OCI-LY1 (cell line): ENCODE measurements around the gene ABLIM2.

Source experiments
- EZH2 ChIP-seq: fragments of 200-600 bp; sonication (generic), shearing (Covaris generic); IDR thresholded peaks from 2 replicates; pipeline ENCODE4 v1.8.0; 2017; ENCODE audit warnings: borderline replicate concordance, mixed run types, mild to moderate bottlenecking, antibody characterized with exemption, low read length, moderate library complexity, mixed read lengths
- TF ChIP-seq, protein P1 (sequence below): fragments of 200-600 bp; sonication (generic), shearing (Covaris generic); IDR thresholded peaks from 2 replicates; pipeline ENCODE4 v1.5.1; 2017; ENCODE audit warnings: mild to moderate bottlenecking, antibody characterized with exemption, low read length, moderate library complexity, mixed read lengths

DNA sequence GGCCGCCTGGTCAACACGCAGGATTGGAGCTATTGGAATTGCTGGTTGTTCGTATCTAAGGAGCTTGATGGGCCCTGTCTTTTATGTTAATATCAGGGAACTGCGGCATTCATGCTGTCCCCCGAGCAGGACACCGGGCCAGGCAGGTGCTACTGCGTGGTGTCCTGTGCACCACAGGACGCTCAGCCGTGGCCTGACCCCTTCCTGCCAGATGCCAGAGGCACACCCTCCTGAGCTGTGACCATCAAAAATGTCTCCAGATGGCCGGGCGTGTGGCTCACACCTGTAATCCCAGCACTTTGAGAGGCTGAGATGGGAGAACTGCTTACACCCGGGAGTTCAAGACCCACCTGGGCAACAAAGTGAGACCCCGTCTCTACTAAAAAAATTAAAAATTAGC lies 32.1 kb downstream of the ABLIM2 start:
- TF ChIP-seq, protein P1, sequence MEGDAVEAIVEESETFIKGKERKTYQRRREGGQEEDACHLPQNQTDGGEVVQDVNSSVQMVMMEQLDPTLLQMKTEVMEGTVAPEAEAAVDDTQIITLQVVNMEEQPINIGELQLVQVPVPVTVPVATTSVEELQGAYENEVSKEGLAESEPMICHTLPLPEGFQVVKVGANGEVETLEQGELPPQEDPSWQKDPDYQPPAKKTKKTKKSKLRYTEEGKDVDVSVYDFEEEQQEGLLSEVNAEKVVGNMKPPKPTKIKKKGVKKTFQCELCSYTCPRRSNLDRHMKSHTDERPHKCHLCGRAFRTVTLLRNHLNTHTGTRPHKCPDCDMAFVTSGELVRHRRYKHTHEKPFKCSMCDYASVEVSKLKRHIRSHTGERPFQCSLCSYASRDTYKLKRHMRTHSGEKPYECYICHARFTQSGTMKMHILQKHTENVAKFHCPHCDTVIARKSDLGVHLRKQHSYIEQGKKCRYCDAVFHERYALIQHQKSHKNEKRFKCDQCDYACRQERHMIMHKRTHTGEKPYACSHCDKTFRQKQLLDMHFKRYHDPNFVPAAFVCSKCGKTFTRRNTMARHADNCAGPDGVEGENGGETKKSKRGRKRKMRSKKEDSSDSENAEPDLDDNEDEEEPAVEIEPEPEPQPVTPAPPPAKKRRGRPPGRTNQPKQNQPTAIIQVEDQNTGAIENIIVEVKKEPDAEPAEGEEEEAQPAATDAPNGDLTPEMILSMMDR, result no peak
- TF ChIP-seq EZH2, result no peak
